Omental fat pad (tissue), 4 donors: ENCODE results near the gene WDFY2. TPM values are rescaled to one million over a fixed set of nuclear protein-coding genes. Genes with fewer than 3 reads are reported as not detected.

Source experiments
- ATAC-seq: fragments of 150-250 bp; one replicate; pipeline ENCODE4 v1.9.1; 2016; ENCODE audit warnings: mild to moderate bottlenecking, moderate library complexity; ENCODE audit not compliant: low FRiP score
- DNase-seq: peaks from one replicate; pipeline ENCODE4 v3.0.0-alpha.2; 2019; ENCODE audit warnings: low spot score
- CTCF ChIP-seq, 3 donors: fragments of 450-650 bp; IDR thresholded peaks; one replicate each; pipeline ENCODE4 v1.5.1; 2016 to 2017; ENCODE audit warnings: antibody characterized with exemption in 3 of 3, mild to moderate bottlenecking in 3 of 3, moderate library complexity in 2 of 3
- total RNA-seq, 4 donors: library from RNA; depleted of rRNA; stranded (reverse); fragments of >200 nt; gene quantifications; one replicate each; pipeline ENCODE4 v1.1.0, GENCODE V29; 2016

Gene WDFY2
- total RNA-seq, 4 donors from 2014 or later, result 13.3 to 26.6 (median 15.8) TPM

- TF ChIP-seq CTCF (IDR thresholded peaks at IDR 0.05), result no peak
- DNase-seq (no peak), ATAC-seq (peak; percentile 68)
These were observed 145.7 kb downstream of the WDFY2 start for GRCh38 chr13:51729866-51730553.

- ATAC-seq, result no peak
- TF ChIP-seq CTCF (IDR thresholded peaks at IDR 0.05), result no peak
These were observed 146.7 kb downstream of the WDFY2 start for GRCh38 chr13:51730927-51731326.

GRCh38 chr13:51731759-51732158, 147.5 kb downstream of the WDFY2 start:
- DNase-seq (no peak), ATAC-seq (no peak)
- TF ChIP-seq CTCF (IDR thresholded peaks at IDR 0.05), result no peak

More at GRCh38 chr13:51730927-51731326, 146.7 kb downstream of the WDFY2 start:
- DNase-seq, result no peak

DNA sequence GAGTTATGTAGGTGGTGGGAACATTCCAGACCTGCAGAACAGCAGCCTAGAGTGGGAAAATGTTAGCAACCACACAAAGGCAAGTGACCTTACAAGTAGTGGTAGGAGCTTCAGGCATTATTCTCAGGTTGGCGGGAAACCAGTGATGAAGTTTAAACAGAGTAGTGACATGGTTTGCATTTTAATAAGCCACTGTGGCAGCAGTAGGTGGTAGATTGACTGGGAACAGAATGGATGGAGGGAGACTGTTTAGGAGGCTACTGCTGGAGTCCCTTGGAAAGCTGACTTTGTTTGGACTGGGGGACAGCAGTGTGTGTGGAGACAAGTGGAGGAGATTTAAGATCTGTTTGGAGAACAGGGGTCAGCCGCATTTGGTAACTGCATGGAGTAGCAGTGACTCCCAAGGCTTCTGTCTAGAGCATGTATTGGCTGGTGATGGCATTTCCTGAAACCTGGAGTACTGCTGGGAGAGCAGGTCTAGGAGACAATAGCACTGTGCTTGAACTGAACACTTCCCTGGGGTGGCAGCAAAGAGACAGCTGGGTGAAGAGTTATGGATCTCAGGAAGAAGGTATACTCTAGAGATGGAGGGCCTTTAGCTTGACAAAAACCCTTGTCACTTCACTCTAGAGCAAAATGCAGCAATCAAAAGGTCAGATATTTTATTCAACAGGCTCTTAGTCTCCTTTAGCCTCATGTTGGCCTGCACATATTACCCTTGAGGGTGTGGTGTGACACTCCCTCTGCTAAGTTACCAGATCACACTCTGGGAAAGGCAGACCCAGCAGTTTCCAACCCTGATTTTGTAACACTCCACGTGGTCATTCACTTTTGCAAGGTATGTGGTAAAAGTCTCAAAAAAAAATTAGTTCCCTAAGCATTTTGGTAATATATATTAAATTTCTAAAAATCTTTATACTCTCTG, 149.4 kb downstream of the WDFY2 start:
- DNase-seq (no peak), ATAC-seq (peak; percentile 48)
- no peak for TF ChIP-seq CTCF (IDR thresholded peaks at IDR 0.05)

GRCh38 chr13:51734786-51735185, 150.5 kb downstream of the WDFY2 start:
- no peak for DNase-seq
- no peak for TF ChIP-seq CTCF (IDR thresholded peaks at IDR 0.05)
- ATAC-seq, result no peak

- no peak for TF ChIP-seq CTCF (IDR thresholded peaks at IDR 0.05)
- ATAC-seq (no peak), DNase-seq (no peak)
These were observed 153.3 kb downstream of the WDFY2 start for GRCh38 chr13:51737609-51738008.
